ENCODE measurements around the gene CRYBG1.
"Not testable (repeated sequence)": the region's sequence is repeated elsewhere in the genome, so short reads cannot be mapped to it uniquely, and the experiment has no call there.

CRYBG1 gene

GRCh38 chr6:106512048-106512967 lies 151.8 kb downstream of the CRYBG1 start:
- DNase-seq (ENCODE audit: low spot score): peak; percentile 84
- peak; percentile 63 for TF ChIP-seq CTCF (IDR thresholded peaks at IDR 0.05; ENCODE audit: borderline replicate concordance, control extremely low read depth, extremely low read depth, insufficient read depth, missing control alignments)
- in situ Hi-C loops (cut with MboI; ENCODE audit: low sequenced_read_pairs, unreplicated experiment): no loop called here

- no peak for DNase-seq (ENCODE audit: low spot score)
- TF ChIP-seq CTCF (IDR thresholded peaks at IDR 0.05; ENCODE audit: borderline replicate concordance, control extremely low read depth, extremely low read depth, insufficient read depth, missing control alignments): no peak
- in situ Hi-C loops (cut with MboI; ENCODE audit: low sequenced_read_pairs, unreplicated experiment): no loop called here
Observed at GRCh38 chr6:106512968-106513574, 152.6 kb downstream of the CRYBG1 start.

- no peak for DNase-seq (ENCODE audit: low spot score)
- in situ Hi-C loops (cut with MboI; ENCODE audit: low sequenced_read_pairs, unreplicated experiment): no loop called here
- TF ChIP-seq CTCF (IDR thresholded peaks at IDR 0.05; ENCODE audit: borderline replicate concordance, control extremely low read depth, extremely low read depth, insufficient read depth, missing control alignments): no peak
Observed at GRCh38 chr6:106513808-106514582, 153.5 kb downstream of the CRYBG1 start.

GRCh38 chr6:106514583-106514885 lies 154.0 kb downstream of the CRYBG1 start:
- no peak for DNase-seq (ENCODE audit: low spot score)
- no peak for TF ChIP-seq CTCF (IDR thresholded peaks at IDR 0.05; ENCODE audit: borderline replicate concordance, control extremely low read depth, extremely low read depth, insufficient read depth, missing control alignments)
- in situ Hi-C loops (cut with MboI; ENCODE audit: low sequenced_read_pairs, unreplicated experiment): no loop called here

GRCh38 chr6:106515582-106515981 lies 155.1 kb downstream of the CRYBG1 start:
- DNase-seq (ENCODE audit: low spot score); in situ Hi-C loops (cut with MboI; ENCODE audit: low sequenced_read_pairs, unreplicated experiment): not testable (repeated sequence)

GRCh38 chr6:106516616-106517015 lies 156.1 kb downstream of the CRYBG1 start:
- in situ Hi-C loops (cut with MboI; ENCODE audit: low sequenced_read_pairs, unreplicated experiment): no loop called here
- no peak for TF ChIP-seq CTCF (IDR thresholded peaks at IDR 0.05; ENCODE audit: borderline replicate concordance, control extremely low read depth, extremely low read depth, insufficient read depth, missing control alignments)
- no peak for DNase-seq (ENCODE audit: low spot score)

Data from GM13976 (cell line).